Measurements from ENCODE around the gene RRM2. TPM values are rescaled to one million over a fixed set of nuclear protein-coding genes. Genes with fewer than 3 reads are reported as not detected.
"Not testable (repeated sequence)": the region's sequence is repeated elsewhere in the genome, so short reads cannot be mapped to it uniquely, and the experiment has no call there.

RRM2 gene
- total RNA-seq, 1 experiment from 2014 or later, result 170 TPM

GRCh38 chr2:10132596-10132995 is 10.1 kb downstream of the RRM2 start:
- no peak for DNase-seq (ENCODE audit: low read depth)

GRCh38 chr2:10132996-10133647 is 10.6 kb downstream of the RRM2 start:
- DNase-seq (ENCODE audit: low read depth), result no peak

GRCh38 chr2:10135296-10136089 is 13.0 kb downstream of the RRM2 start:
- DNase-seq (ENCODE audit: low read depth), result peak; percentile 74

DNA sequence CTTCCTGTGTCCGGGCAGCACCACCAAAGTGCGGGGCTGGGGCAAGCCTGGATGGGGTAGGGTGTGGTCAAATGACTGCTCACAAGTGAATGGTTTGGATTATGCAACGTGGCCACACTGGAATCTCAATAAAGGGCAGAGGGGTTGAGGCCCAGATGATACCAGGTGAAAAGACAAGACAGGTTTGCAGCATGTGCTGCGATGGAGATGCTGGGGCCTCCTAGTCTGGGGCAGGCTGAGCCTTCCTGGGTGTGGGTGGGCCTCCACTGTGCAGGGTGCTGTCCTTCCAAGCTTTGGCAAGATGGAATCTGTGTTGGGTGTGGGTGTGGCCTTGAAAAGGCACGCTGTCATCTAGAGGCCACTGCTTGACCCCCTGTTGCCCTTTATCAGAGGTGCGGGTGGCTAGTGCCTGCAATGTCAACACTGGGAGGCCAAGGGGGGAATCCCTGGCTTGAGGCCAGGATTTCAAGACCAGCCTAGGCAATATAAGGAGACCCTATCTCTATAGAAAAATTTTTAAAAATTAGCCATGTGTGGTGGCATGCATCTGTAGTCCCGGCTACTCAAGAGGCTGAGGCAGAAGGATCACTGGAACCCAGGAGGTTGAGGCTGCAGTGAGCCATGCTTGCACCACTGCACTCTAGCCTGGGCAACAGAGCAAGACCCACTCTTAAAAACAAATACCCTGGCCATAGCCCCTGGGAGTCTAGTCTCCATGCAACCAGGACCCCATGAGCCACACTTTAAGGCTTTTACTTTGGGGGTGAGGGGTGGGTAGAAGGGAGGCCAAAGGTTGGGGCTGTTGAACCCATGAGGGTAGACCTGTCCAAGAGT is 13.8 kb downstream of the RRM2 start:
- DNase-seq (ENCODE audit: low read depth), result peak; percentile 24

DNA sequence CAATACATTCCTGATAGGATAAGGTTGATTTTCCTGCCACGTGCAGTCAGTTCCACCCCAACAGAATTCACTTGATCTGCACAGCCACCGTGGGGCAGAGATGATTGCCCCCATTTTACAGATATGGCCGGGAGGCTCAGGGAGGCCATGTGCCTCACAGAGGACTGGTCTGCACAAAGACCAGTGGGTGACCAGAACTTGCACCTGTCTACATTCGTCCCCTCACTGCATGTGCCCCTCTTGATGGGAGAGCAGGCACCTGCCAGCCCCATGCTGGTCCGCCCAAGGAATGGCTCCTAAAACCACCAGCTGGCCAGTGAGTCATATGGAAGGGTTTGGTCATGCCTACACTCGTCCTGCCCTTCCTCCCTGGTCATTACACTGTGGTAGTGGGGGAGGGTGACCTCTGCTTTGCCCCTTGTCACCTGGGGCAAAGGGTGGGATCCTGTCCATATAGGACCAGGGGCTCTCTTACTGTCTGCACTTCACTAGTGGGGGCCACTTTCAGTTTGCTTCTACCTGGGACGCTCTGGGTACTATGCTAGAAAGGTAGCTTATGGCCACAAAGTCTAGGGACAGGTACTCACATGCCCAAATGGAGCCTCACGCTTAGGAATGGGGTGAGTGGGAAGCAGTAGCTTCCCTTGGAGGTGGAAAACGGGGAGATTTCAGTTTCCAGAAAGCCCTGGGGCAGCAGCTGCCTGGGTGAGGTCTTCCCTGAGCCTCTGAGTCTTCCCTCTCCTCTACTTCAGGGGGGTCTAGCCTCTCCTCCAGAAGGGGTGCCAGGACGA is 14.7 kb downstream of the RRM2 start:
- DNase-seq (ENCODE audit: low read depth), result peak; percentile 58

DNA sequence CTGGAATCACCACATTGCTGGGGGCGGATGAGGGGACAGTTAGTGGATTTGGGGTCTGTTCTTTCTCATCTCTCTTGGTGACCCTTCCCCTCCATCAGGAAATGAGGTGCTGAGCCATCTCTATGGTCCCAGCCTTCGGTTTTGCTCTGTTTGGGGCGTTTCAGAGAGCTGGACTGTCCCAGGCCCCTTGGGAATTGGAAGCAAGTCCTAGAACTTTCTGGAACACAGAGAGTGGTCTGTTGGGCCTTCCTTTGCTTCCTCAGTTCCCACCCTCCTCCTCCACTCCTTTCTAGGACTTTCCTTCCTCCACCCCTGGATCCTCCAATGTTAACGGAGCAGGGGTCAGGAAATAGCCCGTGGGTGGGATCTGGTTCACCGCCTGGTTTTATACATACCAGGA is 17.0 kb downstream of the RRM2 start:
- no peak for DNase-seq (ENCODE audit: low read depth)

DNA sequence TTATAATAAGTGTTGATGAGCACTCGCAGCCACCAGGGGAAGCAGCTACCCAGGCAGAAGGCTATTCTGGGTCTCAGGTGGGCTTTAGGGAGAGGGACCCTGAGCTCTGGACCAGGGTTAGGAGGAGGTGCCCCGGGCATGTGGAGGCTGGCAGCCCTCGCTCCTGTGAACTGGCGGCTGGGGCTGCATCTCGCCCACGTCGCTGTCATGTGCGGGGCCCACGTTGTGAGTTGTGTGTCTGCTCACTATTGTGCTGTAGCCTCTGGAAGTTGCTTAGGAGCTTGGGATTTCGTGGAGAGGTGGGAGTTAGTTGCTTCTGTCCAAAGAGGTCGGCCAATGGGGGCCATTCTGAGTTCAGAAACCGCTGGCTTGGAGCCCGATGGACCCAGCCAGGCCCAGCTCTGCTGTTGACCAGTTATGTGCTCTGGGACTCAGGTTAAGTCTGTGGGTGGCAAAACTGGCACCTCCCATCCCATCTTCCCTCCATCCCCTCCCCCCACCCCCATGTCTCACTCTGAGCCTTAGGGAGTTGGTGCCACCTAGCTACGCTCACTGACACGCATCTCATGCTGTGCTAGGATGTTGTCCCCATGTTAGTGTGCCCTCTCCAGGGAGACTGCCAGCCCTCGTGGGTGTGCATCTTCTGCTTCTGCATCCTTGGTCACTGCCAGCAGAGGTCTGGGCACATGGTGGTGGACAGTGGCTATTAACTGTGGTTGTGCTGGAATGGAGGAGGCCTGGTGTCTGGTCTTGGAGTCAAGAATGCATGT is 18.5 kb downstream of the RRM2 start:
- DNase-seq (ENCODE audit: low read depth), result no peak

- no peak for DNase-seq (ENCODE audit: low read depth)
Observed at GRCh38 chr2:10141736-10142639, 19.4 kb downstream of the RRM2 start.

DNA sequence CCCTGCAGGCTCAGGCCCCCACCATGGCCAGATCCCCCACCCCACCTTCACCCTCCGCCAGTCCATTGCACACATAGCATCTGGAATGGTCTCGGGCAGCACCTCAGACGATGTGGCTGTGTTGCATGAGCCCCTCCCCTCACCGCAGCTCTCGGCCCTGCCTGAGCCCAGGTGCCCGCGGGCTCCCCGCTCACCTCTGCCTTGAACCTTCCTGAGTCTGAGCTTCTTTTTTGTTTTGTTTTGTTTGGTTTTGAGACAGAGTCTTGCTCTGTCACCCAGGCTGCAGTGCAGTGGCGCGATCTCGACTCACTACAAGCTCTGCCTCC is 20.1 kb downstream of the RRM2 start:
- no peak for DNase-seq (ENCODE audit: low read depth)

GRCh38 chr2:10144771-10145518 is 22.4 kb downstream of the RRM2 start:
- DNase-seq (ENCODE audit: low read depth), result no peak

GRCh38 chr2:10145519-10146357 is 23.2 kb downstream of the RRM2 start:
- no peak for DNase-seq (ENCODE audit: low read depth)

- DNase-seq (ENCODE audit: low read depth), result no peak
Observed at GRCh38 chr2:10146366-10147005, 23.9 kb downstream of the RRM2 start.

- not testable (repeated sequence) for DNase-seq (ENCODE audit: low read depth)
Observed at GRCh38 chr2:10147050-10147660, 24.6 kb downstream of the RRM2 start.

DNA sequence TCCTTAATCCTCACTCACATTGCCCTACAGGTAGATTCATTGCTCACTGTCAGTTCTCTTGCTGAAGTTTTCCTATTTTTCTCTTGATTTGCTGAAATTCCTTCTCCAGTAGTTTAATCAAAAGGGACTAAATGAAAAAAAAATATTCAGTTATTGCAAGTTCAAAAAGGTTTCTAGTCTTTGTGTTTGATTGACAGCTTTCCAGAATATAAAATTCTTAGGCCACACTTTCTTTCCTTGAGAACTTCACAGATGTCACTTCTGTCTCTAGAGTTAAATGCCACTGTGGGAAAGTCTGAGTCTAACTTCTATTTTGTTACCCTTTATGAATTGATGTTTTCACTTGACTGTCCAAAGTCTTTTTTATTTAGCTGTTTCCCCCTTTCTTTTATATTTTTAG is 25.7 kb downstream of the RRM2 start:
- DNase-seq (ENCODE audit: low read depth), result no peak

- DNase-seq (ENCODE audit: low read depth), result no peak
Observed at GRCh38 chr2:10149635-10150034, 27.1 kb downstream of the RRM2 start.

DNA sequence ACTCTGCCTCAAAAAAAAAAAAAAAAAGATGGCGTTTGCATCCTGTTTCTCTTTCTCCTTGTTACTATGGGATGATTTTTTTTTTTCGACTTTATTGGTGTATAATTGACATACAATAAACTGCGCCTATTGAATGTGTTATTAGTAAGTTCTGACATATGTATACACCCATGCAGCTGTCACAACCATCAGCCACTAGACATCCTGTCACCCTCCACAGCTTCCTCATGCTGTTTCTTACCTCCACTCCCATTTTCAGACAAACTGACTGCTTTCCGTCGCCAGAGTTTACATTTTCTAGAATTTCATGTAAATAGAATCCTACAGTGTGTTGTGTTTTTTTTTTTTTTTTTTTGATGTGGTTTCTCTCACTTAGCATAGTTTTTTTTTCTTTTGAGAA is 27.9 kb downstream of the RRM2 start:
- DNase-seq (ENCODE audit: low read depth), result no peak

DNA sequence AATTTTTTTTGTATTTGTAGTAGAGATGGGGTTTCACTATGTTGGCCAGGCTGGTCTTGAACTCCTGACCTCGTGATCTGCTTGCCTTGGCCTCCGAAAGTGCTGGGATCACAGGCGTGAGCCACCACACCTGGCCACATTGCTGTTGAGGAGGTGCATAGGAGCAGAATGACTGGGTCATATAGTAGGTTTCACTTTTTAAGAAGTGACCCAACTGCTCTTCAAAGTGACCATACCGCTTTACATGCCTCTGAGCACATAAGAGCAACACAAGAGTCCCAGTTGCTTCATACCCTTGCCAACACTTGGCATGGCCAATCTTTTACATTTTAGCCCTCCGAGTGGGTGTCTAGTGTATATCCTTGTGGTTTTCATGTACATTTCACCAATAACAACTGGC is 28.9 kb downstream of the RRM2 start:
- no peak for DNase-seq (ENCODE audit: low read depth)
